ENCODE results near the gene KRT4.

The KRT4 gene

GRCh38 chr12:52794479-52795331, 19.2 kb downstream of the KRT4 start:
- Histone ChIP-seq H3K4me1 (ENCODE audit: control insufficient read depth, insufficient read depth, low read length) (peaks cover 3% of the 10 kb centered on the region), H3K27ac (ENCODE audit: low read depth, low read length) (no peak overlapping the region), H3K4me3 (ENCODE audit: low read depth, low read length) (no peak overlapping the region), H3K27me3 (ENCODE audit: control insufficient read depth, insufficient read depth, low read length) (no peaks in the 10 kb centered on the region), H3K9ac (ENCODE audit: low read depth, low read length) (no peak overlapping the region), H3K9me3 (ENCODE audit: control insufficient read depth, insufficient read depth, low read length) (no peaks in the 10 kb centered on the region), H3K36me3 (ENCODE audit: control insufficient read depth, insufficient read depth, low read length) (no peaks in the 10 kb centered on the region)

DNA sequence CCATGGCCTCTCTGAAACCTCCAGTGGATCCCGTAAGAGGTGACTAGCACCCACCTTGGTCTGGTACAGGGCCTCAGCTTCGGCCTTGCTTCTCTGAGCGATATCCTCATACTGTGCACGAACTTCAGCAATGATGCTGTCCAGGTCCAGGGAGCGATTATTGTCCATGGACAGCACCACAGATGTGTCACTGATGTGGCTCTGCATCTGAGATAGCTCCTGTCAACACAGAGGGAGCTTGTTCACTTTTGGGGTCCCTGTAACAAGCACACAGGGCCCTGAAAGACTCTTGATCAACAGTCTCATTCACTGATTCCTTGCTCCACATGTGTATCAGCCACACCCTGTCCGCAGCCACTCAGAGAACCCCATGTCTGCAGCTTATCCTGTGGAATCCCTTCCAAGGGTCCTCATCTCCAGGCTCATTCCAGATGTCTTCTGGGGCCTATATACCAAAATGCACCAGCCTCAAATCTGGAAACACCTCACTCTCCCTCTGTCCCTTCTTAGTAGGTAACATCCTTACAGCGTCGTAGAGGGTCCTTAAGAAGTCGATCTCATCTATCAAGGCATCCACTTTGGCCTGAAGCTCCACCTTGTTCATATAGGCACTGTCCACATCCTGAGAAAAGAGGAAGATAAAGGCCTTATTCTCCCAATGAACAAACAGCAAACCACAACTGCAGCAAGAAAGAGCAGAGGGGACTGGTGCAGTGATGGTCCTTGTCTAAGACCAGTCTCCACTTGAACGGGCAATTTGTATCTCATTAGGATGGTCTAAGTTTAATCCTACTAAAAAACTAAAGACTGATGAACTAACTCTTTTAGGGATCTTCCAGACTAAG, 21.5 kb downstream of the KRT4 start:
- H3K4me1 ChIP-seq (ENCODE audit: control insufficient read depth, insufficient read depth, low read length) = no peaks in the 10 kb centered on the region
- H3K27ac ChIP-seq (ENCODE audit: low read depth, low read length) = no peak overlapping the region
- no peak overlapping the region for H3K9ac ChIP-seq (ENCODE audit: low read depth, low read length)
- no peak overlapping the region for H3K4me3 ChIP-seq (ENCODE audit: low read depth, low read length)
- H3K36me3 ChIP-seq (ENCODE audit: control insufficient read depth, insufficient read depth, low read length) = no peaks in the 10 kb centered on the region
- no peaks in the 10 kb centered on the region for H3K27me3 ChIP-seq (ENCODE audit: control insufficient read depth, insufficient read depth, low read length)
- no peaks in the 10 kb centered on the region for H3K9me3 ChIP-seq (ENCODE audit: control insufficient read depth, insufficient read depth, low read length)

- Histone ChIP-seq H3K4me1 (ENCODE audit: control insufficient read depth, insufficient read depth, low read length) (no peaks in the 10 kb centered on the region), H3K27ac (ENCODE audit: low read depth, low read length) (no peak overlapping the region), H3K36me3 (ENCODE audit: control insufficient read depth, insufficient read depth, low read length) (no peaks in the 10 kb centered on the region), H3K9ac (ENCODE audit: low read depth, low read length) (no peak overlapping the region), H3K9me3 (ENCODE audit: control insufficient read depth, insufficient read depth, low read length) (no peaks in the 10 kb centered on the region), H3K4me3 (ENCODE audit: low read depth, low read length) (no peak overlapping the region), H3K27me3 (ENCODE audit: control insufficient read depth, insufficient read depth, low read length) (no peaks in the 10 kb centered on the region)
Measured at GRCh38 chr12:52791271-52792184, 22.4 kb downstream of the KRT4 start.

DNA sequence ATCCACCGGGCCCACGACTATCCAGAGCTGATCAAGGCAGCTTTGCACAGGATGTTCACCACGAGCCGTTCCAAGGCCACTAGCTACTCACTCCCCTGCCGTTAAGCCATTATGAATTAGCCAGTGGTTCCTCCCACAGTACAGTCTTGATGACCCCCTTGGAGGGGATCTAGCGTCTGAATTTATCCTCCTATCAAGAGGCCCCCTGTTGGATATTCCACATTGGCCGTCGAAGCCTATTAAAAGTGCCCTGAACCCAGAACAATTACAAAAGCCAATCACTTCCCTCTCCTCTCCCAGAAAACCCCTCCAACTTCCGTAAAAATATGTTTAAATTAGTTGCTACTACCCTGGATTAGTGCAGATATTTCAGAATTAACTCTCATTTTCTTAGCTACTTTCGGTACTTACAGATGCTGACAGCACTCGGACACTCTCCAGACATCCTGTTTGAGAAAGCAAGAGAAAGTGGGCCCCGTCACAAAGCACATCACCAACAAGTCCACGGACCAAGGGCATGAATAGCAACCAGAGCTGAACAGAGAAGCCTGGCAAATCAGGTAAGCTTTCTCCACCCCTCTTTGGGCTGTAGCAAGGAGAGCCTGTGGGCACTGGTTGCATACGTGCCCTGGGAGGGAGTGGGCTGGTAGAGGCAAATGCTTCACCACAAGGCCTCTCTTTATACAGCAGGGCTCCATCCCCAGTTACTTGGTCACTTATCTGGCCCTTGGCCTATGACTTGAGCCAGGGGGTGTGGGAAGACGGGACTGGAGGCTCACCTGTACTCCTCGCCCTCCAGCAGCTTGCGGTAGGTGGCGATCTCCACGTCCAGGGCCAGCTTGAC, 23.3 kb downstream of the KRT4 start:
- Histone ChIP-seq H3K36me3 (ENCODE audit: control insufficient read depth, insufficient read depth, low read length) (no peaks in the 10 kb centered on the region), H3K4me1 (ENCODE audit: control insufficient read depth, insufficient read depth, low read length) (no peaks in the 10 kb centered on the region), H3K9ac (ENCODE audit: low read depth, low read length) (no peak overlapping the region), H3K4me3 (ENCODE audit: low read depth, low read length) (no peak overlapping the region), H3K27ac (ENCODE audit: low read depth, low read length) (no peak overlapping the region), H3K9me3 (ENCODE audit: control insufficient read depth, insufficient read depth, low read length) (no peaks in the 10 kb centered on the region), H3K27me3 (ENCODE audit: control insufficient read depth, insufficient read depth, low read length) (no peaks in the 10 kb centered on the region)

GRCh38 chr12:52789637-52790426, 24.1 kb downstream of the KRT4 start:
- H3K27ac ChIP-seq (ENCODE audit: low read depth, low read length) = no peak overlapping the region
- no peaks in the 10 kb centered on the region for H3K36me3 ChIP-seq (ENCODE audit: control insufficient read depth, insufficient read depth, low read length)
- H3K4me3 ChIP-seq (ENCODE audit: low read depth, low read length) = no peak overlapping the region
- no peak overlapping the region for H3K9ac ChIP-seq (ENCODE audit: low read depth, low read length)
- no peaks in the 10 kb centered on the region for H3K4me1 ChIP-seq (ENCODE audit: control insufficient read depth, insufficient read depth, low read length)
- no peaks in the 10 kb centered on the region; the same call in 1 of the 2 replicates for H3K27me3 ChIP-seq (ENCODE audit: control insufficient read depth, insufficient read depth, low read length)
- no peaks in the 10 kb centered on the region for H3K9me3 ChIP-seq (ENCODE audit: control insufficient read depth, insufficient read depth, low read length)

- H3K4me1 ChIP-seq (ENCODE audit: control insufficient read depth, insufficient read depth, low read length) = no peaks in the 10 kb centered on the region
- H3K9me3 ChIP-seq (ENCODE audit: control insufficient read depth, insufficient read depth, low read length) = no peaks in the 10 kb centered on the region
- H3K27me3 ChIP-seq (ENCODE audit: control insufficient read depth, insufficient read depth, low read length) = no peaks in the 10 kb centered on the region; the same call in 1 of the 2 replicates
- H3K36me3 ChIP-seq (ENCODE audit: control insufficient read depth, insufficient read depth, low read length) = no peaks in the 10 kb centered on the region
- H3K9ac ChIP-seq (ENCODE audit: low read depth, low read length) = no peak overlapping the region
- H3K4me3 ChIP-seq (ENCODE audit: low read depth, low read length) = no peak overlapping the region
- H3K27ac ChIP-seq (ENCODE audit: low read depth, low read length) = no peak overlapping the region
Measured at GRCh38 chr12:52788876-52789636, 24.9 kb downstream of the KRT4 start.

GRCh38 chr12:52788192-52788875, 25.6 kb downstream of the KRT4 start:
- Histone ChIP-seq H3K9ac (ENCODE audit: low read depth, low read length) (no peak overlapping the region), H3K4me1 (ENCODE audit: control insufficient read depth, insufficient read depth, low read length) (no peaks in the 10 kb centered on the region), H3K27ac (ENCODE audit: low read depth, low read length) (no peak overlapping the region), H3K27me3 (ENCODE audit: control insufficient read depth, insufficient read depth, low read length) (no peaks in the 10 kb centered on the region; the same call in 1 of the 2 replicates), H3K4me3 (ENCODE audit: low read depth, low read length) (no peak overlapping the region), H3K36me3 (ENCODE audit: control insufficient read depth, insufficient read depth, low read length) (no peaks in the 10 kb centered on the region), H3K9me3 (ENCODE audit: control insufficient read depth, insufficient read depth, low read length) (no peaks in the 10 kb centered on the region)

DNA sequence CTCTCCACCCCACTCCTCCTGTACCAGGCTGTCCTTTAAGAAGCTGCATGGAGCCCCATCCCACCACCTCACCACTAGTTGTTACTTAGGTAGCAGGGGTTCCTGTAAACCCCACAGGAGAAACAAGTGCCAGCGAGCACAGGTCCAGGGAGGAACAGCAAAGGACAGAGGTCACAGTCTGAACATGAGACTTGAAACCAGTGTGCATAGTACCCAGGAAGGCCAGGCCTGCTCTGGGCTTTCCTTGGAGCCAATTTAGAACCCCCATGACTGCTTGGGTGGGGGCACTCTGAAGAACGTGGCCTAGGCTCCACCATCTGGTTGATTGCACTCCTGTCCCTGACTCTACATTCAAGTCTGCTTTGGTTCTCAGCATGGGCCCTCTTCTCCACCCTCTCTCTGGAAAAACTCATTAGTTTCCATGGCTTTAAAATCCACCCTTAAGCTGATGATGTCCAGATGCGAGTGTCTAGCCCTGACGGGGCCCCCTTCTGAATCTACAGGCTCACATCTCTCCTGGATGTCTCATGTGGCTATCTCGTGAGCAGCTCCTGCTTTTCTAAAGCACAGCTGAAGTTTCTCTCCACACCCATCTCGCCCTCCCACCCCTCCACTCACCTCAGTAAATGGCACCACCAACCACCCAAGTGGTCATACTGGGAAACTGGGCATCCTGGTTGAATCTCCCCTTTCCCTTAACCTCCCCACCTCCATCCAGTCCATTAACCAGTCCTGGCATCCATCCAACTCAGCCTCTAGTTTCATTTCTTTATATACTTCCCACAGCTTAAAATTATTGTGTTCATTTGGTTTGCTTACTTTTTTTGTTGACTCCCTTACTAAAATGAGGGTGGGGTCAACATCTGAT, 26.4 kb downstream of the KRT4 start:
- H3K4me1 ChIP-seq (ENCODE audit: control insufficient read depth, insufficient read depth, low read length) = no peaks in the 10 kb centered on the region
- H3K36me3 ChIP-seq (ENCODE audit: control insufficient read depth, insufficient read depth, low read length) = no peaks in the 10 kb centered on the region
- H3K27me3 ChIP-seq (ENCODE audit: control insufficient read depth, insufficient read depth, low read length) = no peaks in the 10 kb centered on the region; the same call in 1 of the 2 replicates
- H3K27ac ChIP-seq (ENCODE audit: low read depth, low read length) = no peak overlapping the region
- H3K4me3 ChIP-seq (ENCODE audit: low read depth, low read length) = no peak overlapping the region
- H3K9ac ChIP-seq (ENCODE audit: low read depth, low read length) = no peak overlapping the region
- no peaks in the 10 kb centered on the region for H3K9me3 ChIP-seq (ENCODE audit: control insufficient read depth, insufficient read depth, low read length)

Measured in HUES48 (cell line).